Calu3 (cell line): ENCODE measurements around the gene CACNA1S. TPM values are rescaled to one million over a fixed set of nuclear protein-coding genes. Genes with fewer than 3 reads are reported as not detected.

ENCODE experiments used
- BruUV-seq: library from RNA; stranded (reverse); fragments of 400-500 nt; replicated peaks from 2 replicates; lab custom pipeline; 2021; lab: Mats Ljungman, UMichigan
- CTCF ChIA-PET: fragments of 300-600 bp; sonication (Branson Sonifier 250); formaldehyde crosslinking; loops from one replicate; lab custom pipeline; 2022; ENCODE audit warnings: antibody characterized with exemption; lab: Charles Lee
- DNase-seq: peaks from one replicate; pipeline ENCODE4 v3.0.0; 2022
- H3K27ac Mint-ChIP-seq: one replicate; pipeline ENCODE4 v1.8.0; 2022; ENCODE audit warnings: mixed read lengths; ENCODE audit not compliant: unreplicated experiment
- H3K27me3 Mint-ChIP-seq: one replicate; pipeline ENCODE4 v1.8.0; 2022; ENCODE audit warnings: mixed read lengths; ENCODE audit not compliant: unreplicated experiment
- H3K36me3 Mint-ChIP-seq: one replicate; pipeline ENCODE4 v1.8.0; 2022; ENCODE audit warnings: mild to moderate bottlenecking, moderate library complexity, mixed read lengths; ENCODE audit not compliant: insufficient read depth, unreplicated experiment
- H3K4me1 Mint-ChIP-seq: one replicate; pipeline ENCODE4 v1.8.0; 2022; ENCODE audit warnings: mild to moderate bottlenecking, low read depth, mixed read lengths; ENCODE audit not compliant: unreplicated experiment
- H3K4me3 Mint-ChIP-seq: one replicate; pipeline ENCODE4 v1.8.0; 2022; ENCODE audit warnings: mild to moderate bottlenecking, low read depth, moderate library complexity, mixed read lengths; ENCODE audit not compliant: unreplicated experiment
- H3K9me3 Mint-ChIP-seq: one replicate; pipeline ENCODE4 v1.8.0; 2022; ENCODE audit warnings: low read depth, mixed read lengths; ENCODE audit not compliant: unreplicated experiment
- CTCF ChIP-seq: fragments of 200-600 bp; IDR thresholded peaks from one replicate; pipeline ENCODE4 v1.8.0; 2022; ENCODE audit warnings: antibody characterized with exemption; ENCODE audit not compliant: unreplicated experiment
- intact Hi-C: fragments of 100-400 bp; cut with micrococcal nuclease; formaldehyde crosslinking; loops from one replicate; pipeline ENCODE4 v1.10.0; 2022; ENCODE audit not compliant: unreplicated experiment
- total RNA-seq: library from RNA; stranded (reverse); gene quantifications from 2 replicates; pipeline ENCODE4 v1.2.3, GENCODE V29; 2022

CACNA1S gene
- total RNA-seq, 1 experiment from 2014 or later: not detected

DNA sequence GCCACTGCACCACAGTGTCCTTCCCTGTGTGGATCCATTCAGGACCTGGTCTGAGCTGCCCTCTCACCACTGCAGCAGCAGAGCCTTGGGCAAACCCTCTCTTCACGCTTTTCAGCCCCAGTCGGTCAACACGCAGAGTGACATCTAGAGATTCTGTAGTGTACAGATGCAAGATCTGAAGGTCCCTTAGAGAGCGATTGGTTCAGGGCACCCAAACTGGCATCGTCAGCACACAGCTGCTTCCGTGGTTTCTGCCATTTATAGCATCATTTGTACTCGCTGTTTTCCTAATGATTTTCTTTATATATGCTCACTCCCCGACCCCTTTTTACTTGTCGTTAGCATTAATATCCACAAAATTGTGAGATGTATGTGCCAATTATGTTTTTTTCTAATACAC, 16.2 kb upstream of the CACNA1S start:
- intact Hi-C loops: no loop called here
- DNase-seq: no peak

GRCh38 chr1:201127755-201128455, 15.7 kb upstream of the CACNA1S start:
- Mint-ChIP-seq H3K4me3 (no peak overlapping the region), H3K27me3 (peaks cover 31% of the 10 kb centered on the region), H3K36me3 (peaks cover 5% of the 10 kb centered on the region), H3K27ac (no peak overlapping the region), H3K9me3 (no peaks in the 10 kb centered on the region), H3K4me1 (peaks cover 14% of the 10 kb centered on the region)
- CTCF ChIA-PET: interaction anchor here (0.7 to 1.5 kb wide), 2 partner anchors 134 to 233 kb away, joined by 3 read pairs; no protein-coding TSS in a partner anchor
- DNase-seq: no peak
- no peak for TF ChIP-seq CTCF
- intact Hi-C loops: no loop called here
- BruUV-seq: no TSS peak

More for the DNA sequence above, 16.2 kb upstream of the CACNA1S start:
- CTCF ChIA-PET: interaction anchor here (0.7 kb wide), 1 partner anchor 233 kb away, joined by 3 read pairs; no protein-coding TSS in a partner anchor
- Mint-ChIP-seq H3K36me3 (peaks cover 6% of the 10 kb centered on the region), H3K27ac (no peak overlapping the region), H3K4me3 (no peak overlapping the region), H3K27me3 (peaks cover 26% of the 10 kb centered on the region), H3K4me1 (peaks cover 14% of the 10 kb centered on the region), H3K9me3 (no peaks in the 10 kb centered on the region)
- no TSS peak for BruUV-seq
- TF ChIP-seq CTCF: no peak

DNA sequence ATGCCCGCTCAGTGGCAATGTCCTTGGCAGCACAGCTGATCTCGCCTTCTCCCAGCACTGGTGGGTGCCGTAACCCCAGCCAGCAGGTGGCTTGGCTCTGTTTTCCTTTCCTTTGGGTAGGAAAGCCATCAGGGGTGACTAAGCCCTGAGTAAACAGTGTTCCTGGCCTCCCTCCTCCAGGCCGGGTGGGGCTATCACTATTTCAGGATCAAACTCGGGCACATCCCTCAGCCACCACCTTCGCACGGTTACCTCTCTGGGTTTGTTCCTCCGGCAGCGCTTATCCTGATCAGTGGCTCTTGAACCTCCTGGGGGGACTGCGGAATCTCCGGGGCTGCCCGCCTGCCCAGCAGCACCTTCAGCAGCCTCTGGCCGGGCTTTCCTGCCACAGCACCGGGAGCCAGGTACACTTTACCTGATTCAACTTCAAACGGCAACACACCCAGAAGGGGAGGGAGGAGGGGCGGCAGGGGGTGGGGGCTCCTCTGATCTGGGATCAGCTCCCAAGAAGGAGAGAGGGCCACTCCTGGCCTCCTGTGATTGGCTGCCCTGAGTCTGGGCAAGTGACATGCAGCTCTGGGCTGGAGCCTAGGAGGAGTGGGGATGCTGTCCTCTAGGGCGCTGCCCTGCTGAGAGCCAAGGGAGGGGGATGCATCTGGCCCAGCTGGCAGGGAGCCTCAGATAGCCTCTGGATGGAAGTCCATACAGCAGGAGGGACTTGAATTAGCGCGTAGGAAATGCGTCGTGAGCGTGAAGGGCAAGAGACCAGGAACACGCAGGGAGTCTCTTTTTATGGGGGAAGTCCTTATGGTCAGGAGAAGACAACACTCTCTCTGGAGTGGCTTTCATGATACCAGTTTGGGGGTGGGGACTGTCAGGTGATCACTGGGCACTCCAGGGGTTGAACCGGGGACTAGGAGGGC, 14.9 kb upstream of the CACNA1S start, which contains the start of gene ASCL5:
ASCL5 (minus strand) TSS at position 353 of the 923 bp plus-strand sequence. CDS start 11,812 bp downstream, outside the sequence.
- Mint-ChIP-seq H3K9me3 (no peaks in the 10 kb centered on the region), H3K27me3 (peaks cover 40% of the 10 kb centered on the region), H3K36me3 (peaks cover 5% of the 10 kb centered on the region), H3K27ac (no peak within 1 kb of the TSS), H3K4me1 (peaks cover 14% of the 10 kb centered on the region), H3K4me3 (peak within 1 kb of the TSS; percentile 46)
- CTCF ChIA-PET: interaction anchor here (0.5 to 1.5 kb wide), 2 partner anchors 135 to 391 kb away, joined by 3 read pairs; no protein-coding TSS in a partner anchor
- intact Hi-C loops: no loop called here
- no TSS peak for BruUV-seq
- DNase-seq: peak; percentile 80
- TF ChIP-seq CTCF: peak; percentile 22

DNA sequence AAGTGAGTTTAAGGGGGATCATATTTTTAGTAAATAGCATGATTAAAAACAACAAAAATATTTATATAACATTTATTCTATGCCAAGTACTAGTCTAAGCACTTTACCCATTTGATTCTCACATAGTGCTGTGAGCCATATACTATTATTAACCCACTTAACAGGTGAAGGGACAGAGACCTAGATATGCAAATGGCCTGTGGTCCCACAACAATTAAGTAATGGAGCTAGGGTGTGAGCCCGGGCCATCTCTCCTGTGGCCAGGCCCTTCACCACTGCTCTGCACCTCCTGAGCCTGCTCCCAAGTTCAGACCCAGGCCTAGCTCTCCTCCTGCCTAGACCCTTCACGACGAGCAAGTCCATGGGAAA, 14.2 kb upstream of the CACNA1S start:
- Mint-ChIP-seq H3K9me3 (no peaks in the 10 kb centered on the region), H3K4me3 (peak overlapping the region; percentile 46), H3K4me1 (peaks cover 14% of the 10 kb centered on the region), H3K27me3 (peaks cover 46% of the 10 kb centered on the region), H3K27ac (no peak overlapping the region), H3K36me3 (no peaks in the 10 kb centered on the region)
- DNase-seq: no peak
- no peak for TF ChIP-seq CTCF
- intact Hi-C loops: no loop called here
- no TSS peak for BruUV-seq
- CTCF ChIA-PET: interaction anchor here (0.5 to 1.5 kb wide), 4 partner anchors 13 to 616 kb away, joined by 3 read pairs; no protein-coding TSS in a partner anchor
